ENCODE data around the gene SLC7A8.
"Not testable (repeated sequence)": the region's sequence is repeated elsewhere in the genome, so short reads cannot be mapped to it uniquely, and the experiment has no call there.

The SLC7A8 gene

DNA sequence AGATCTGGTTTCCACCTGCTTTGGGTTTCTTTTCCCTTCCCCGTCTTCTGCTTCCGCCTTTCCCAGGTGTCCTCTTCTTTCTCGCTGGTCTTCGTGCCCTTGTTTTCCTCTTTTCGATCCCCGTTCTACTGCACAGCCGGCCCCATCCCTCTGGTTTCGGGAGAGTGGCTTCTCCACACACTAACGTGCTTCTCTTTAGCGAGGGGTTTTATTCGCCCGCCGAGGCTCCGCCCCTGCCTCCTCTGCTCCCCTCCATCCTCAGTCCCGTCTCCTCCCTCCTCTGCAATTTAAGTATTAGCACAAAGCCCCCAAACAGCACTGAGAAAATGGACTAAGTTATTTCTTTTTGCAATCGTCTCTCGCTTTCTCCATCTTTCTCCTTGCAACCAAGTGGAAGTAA lies at the start of gene SLC7A8:
Gene SLC7A8, minus strand, starts transcription at position 182 of the 400 bp plus-strand sequence. CDS start 746 bp downstream, outside the sequence.
- no peak for FAIRE-seq

DNA sequence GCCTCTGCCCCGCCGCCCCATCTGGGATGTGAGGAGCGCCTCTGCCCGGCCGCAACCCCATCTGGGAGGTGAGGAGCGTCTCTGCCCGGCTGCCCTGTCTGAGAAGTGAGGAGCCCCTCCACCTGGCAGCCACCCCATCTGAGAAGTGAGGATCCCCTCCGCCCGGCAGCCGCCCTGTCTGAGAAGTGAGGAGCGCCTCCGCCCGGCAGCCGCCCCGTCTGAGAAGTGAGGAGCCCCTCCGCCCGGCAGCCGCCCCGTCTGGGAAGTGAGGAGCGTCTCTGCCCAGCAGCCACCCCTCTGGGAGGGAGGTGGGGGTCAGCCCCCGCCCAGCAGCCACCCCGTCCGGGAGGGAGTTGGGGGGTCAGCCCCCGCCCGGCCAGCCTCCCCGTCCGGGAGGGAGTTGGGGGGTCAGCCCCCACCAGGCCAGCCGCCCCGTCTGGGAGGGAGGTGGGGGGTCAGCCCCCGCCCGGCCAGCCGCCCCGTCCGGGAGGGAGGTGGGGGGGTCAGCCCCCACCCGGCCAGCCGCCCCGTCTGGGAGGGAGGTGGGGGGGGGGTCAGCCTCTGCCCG lies 48.9 kb upstream of the SLC7A8 start:
- not testable (repeated sequence) for FAIRE-seq

DNA sequence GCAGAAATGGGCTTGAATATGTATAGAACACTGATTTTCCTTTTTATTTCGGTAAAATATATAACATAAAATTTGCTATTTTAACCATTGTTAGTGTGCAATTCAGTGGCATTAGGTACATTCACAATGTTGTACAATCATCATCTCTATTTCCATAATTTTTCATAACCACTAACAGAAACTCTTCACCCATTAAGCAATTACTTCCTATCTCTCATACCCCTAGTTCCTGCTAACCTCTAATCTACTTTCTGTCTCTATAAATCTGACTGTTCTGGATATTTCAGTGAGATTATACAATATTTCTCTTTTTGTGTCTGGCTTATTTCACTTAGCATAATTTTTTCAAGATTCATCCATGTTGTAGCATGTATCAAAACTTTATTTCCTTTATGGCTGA lies 45.4 kb upstream of the SLC7A8 start:
- no peak for FAIRE-seq

GRCh38 chr14:23227566-23227965 lies 44.1 kb upstream of the SLC7A8 start:
- no peak for FAIRE-seq

DNA sequence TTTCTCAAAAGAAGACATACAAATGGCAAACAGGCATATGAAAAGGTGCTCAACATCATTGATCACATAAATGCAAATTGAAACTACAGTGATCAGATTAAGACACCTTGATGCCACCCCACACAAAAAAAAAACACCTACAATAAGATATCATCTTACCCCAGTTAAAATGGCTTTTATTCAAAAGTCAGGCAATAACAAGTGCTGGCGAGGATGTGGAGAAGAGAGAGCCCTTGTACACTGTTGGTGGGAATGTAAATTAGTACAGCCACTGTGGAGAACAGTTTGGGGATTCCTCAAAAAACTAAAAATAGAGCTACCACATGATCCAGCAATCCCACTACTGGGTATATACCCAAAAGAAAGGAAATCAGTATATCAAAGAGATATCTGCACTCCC lies 41.5 kb upstream of the SLC7A8 start:
- not testable (repeated sequence) for FAIRE-seq

DNA sequence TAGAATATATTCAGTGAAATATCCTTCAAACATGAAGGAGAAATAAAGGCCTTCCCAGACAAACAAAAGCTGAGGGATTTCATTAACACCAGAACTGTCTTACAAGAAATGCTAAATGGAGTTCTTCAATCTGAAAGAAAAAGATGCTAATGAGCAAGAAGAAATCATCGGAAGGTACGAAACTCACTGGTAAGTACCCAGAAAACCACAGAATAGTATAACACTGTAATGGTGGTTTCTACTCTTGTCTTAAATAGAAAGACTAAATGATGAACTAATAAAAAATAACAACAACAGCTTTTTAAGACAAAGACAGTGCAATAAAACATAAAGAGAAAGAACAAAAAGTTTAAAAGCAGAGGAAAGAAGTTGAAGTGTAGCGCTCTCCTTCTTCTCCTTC lies 35.6 kb upstream of the SLC7A8 start:
- no peak for FAIRE-seq

GRCh38 chr14:23217032-23218020 lies 33.9 kb upstream of the SLC7A8 start:
- FAIRE-seq, result no peak

DNA sequence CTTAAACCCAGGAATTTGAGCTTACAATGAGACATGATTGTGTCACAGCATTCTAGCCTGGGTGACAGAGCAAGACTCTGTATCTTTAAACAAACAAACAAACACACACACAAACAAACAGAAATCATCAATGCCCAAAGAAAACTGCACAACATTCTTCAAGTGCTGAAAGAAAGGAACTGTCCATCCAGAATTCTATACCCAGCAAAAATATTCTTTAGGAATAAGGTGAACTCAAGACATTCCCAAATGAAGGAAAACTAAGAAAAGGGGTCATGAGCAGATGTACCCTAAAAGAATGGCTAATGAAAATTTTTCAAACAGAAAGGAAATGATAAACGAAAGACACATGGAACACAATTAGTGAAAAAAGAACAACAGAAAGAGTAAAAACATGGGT lies 32.0 kb upstream of the SLC7A8 start:
- FAIRE-seq, result no peak

DNA sequence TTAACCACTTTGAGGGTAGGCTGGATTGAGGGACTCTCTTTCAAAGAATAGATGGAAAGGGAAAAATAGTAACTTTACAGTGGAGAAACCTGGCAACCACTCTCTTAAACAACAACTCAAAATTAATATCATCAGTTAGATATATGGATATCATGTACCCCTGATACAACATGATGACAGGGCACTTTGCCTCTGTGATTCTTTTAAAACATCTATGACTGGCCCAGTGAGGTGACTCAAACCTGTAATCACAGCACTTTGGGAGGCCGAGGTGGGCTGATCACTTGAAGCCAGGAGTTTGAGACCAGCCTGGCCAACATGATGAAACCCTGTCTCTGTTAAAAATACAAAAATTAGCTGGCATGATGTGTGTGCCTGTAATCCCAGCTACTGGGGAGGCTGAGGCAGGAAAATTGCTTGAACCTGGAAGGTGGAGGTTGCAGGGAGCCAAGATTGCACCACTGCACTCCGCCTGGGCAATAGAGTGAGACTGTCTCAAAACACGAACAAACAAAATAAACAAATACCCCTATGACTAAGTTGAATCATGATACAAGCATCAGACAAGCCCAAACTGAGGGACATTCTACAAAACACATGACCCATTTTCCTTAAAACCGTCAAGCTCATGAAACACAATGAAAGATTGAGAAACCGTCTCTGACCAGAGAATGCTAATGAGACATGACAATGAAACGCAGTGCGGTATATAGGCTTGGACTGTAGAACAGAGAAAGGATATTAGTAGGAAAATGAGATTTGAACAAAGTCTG lies 26.4 kb upstream of the SLC7A8 start:
- no peak for FAIRE-seq

- no peak for FAIRE-seq
Measured at GRCh38 chr14:23208324-23208723, 24.9 kb upstream of the SLC7A8 start.

DNA sequence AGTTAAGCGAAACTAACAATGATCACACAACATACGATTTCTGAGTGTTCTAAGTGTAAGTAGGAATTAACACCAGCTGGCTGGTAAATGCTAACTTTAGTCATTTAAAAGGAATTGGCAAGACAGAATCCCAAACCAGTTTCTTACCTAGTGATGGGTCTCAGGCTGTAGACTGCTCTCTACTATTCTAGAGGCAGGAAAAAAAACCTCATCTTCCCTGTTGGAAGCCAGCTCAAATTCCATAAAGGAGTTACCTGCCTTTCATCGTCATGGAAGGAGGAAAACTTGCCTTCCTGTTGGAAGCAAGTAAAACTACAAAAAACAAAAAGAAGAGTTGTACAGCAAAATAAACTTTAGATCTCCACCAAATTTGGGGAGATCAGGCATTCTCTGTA lies 23.7 kb upstream of the SLC7A8 start:
- FAIRE-seq, result no peak

- no peak for FAIRE-seq
Measured at GRCh38 chr14:23206422-23207145, 23.1 kb upstream of the SLC7A8 start.

DNA sequence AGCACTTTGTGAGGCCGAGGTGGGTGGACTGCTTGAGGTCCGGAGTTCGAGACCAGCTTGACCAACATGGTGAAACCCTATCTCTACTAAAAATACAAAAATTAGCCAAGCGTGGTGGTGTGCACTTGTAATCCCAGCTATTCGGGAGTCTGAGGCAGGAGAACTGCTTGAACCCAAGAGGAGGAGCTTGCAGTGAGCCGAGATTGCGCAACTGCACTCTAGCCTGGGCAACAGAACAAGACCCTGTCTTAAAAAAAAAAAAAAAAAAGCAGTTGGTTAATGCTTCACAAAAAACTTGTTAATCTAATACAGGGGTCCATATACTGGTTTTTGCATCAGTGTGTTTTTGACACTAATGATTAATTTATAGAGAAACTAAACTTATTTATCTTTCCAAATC lies 18.5 kb upstream of the SLC7A8 start:
- FAIRE-seq, result no peak

- not testable (repeated sequence) for FAIRE-seq
Measured at GRCh38 chr14:23199141-23199540, 15.7 kb upstream of the SLC7A8 start.

- FAIRE-seq, result not testable (repeated sequence)
Measured at GRCh38 chr14:23196487-23196886, 13.0 kb upstream of the SLC7A8 start.

DNA sequence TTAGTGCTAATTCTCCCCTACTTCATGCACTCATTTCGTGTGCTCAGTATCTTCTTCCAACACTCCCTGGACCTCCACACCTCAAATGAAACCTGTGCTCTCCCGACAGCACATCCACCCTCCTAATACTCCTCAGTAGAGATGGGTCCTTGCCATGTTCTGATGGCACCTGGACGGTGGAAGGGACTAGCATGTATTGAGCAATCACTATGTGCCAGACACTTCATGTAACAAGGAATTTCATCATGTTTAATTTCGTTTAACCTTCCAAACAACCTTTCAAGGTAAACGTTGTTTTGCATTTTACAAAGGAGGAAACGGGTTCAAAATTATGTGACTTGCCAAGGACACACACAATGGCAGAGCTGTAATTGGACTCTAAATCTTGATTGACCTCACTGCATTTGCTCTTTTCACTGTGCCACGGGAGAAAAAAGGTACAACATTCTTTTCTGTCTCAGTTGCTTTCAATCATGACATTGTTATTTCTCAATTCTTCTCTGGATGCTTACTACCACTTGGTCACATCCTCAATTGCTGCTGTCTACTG lies 12.2 kb upstream of the SLC7A8 start:
- FAIRE-seq, result no peak

- no peak for FAIRE-seq
Measured at GRCh38 chr14:23193432-23193831, 10.0 kb upstream of the SLC7A8 start.

GRCh38 chr14:23187925-23188324 lies 4.5 kb upstream of the SLC7A8 start:
- FAIRE-seq, result no peak

- no peak for FAIRE-seq
Measured at GRCh38 chr14:23186913-23187654, 3.6 kb upstream of the SLC7A8 start.

DNA sequence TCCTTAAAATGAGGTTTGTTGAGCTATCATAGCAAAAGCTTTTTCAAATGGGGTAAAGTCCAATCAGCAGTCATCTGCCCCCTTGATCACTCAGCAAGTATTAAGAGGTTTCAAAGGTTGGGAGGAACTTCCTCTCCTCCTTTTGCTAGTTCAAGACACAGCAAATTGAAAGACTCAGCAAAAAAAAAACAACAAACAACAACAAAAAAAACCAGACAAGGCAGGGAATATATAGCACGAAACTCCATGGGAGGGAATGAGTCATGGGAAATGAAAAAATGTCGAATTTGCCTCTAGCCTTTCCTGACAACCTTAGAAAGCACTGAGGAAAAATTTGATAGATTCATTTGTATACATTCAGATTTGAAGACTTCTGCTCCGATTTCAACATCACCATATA lies 1.6 kb upstream of the SLC7A8 start:
- FAIRE-seq, result no peak

DNA sequence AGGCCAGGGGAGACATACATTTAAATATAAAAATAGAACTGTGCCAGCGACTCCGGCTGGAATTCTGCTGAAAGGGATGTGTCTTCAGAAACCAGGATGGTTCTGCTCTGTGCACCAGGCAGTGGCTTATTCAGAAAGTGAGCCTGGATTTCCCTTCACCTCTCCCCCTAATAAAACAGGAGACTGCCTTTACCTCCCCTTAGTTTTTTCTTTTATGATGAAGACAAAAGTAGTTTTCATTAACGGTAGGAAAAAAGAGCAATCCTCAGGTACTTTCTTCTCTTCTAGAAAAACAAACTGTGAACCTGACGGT lies 346 bp downstream of the SLC7A8 start:
- FAIRE-seq, result no peak
